HG02970 (cell line): ENCODE data around the gene GATA5.

Experiments used
- ATAC-seq: cut with Tn5 transposase; IDR thresholded peaks from one replicate; pipeline ENCODE4 v1.9.1; 2021; ENCODE audit warnings: mild to moderate bottlenecking, moderate library complexity, moderate number of reproducible peaks; ENCODE audit not compliant: unreplicated experiment, low FRiP score

GATA5 gene

GRCh38 chr20:62489186-62489931 is 13.6 kb upstream of the GATA5 start:
- ATAC-seq, result no peak

GRCh38 chr20:62488470-62488869 is 12.7 kb upstream of the GATA5 start:
- ATAC-seq, result no peak

- ATAC-seq, result no peak
Measured at GRCh38 chr20:62487561-62488354, 12.0 kb upstream of the GATA5 start.

- no peak for ATAC-seq
Measured at GRCh38 chr20:62487118-62487517, 11.3 kb upstream of the GATA5 start.

GRCh38 chr20:62486484-62486883 is 10.7 kb upstream of the GATA5 start:
- no peak for ATAC-seq

- ATAC-seq, result no peak
Measured at GRCh38 chr20:62485701-62486089, 9.9 kb upstream of the GATA5 start.

- ATAC-seq, result no peak
Measured at GRCh38 chr20:62485062-62485700, 9.4 kb upstream of the GATA5 start.

- ATAC-seq, result no peak
Measured at GRCh38 chr20:62484478-62484877, 8.7 kb upstream of the GATA5 start.

- no peak for ATAC-seq
Measured at GRCh38 chr20:62483613-62484458, 8.0 kb upstream of the GATA5 start.

- no peak for ATAC-seq
Measured at GRCh38 chr20:62482974-62483373, 7.2 kb upstream of the GATA5 start.

- ATAC-seq, result no peak
Measured at GRCh38 chr20:62482146-62482809, 6.5 kb upstream of the GATA5 start.

- ATAC-seq, result no peak
Measured at GRCh38 chr20:62481425-62482145, 5.8 kb upstream of the GATA5 start.

GRCh38 chr20:62480318-62480717 is 4.5 kb upstream of the GATA5 start:
- no peak for ATAC-seq

- ATAC-seq, result no peak
Measured at GRCh38 chr20:62479656-62480055, 3.9 kb upstream of the GATA5 start.

GRCh38 chr20:62479156-62479555 is 3.4 kb upstream of the GATA5 start:
- no peak for ATAC-seq

- ATAC-seq, result no peak
Measured at GRCh38 chr20:62477669-62478455, 2.1 kb upstream of the GATA5 start.

- ATAC-seq, result no peak
Measured at GRCh38 chr20:62476056-62476838, 452 bp upstream of the GATA5 start.
